Neural cell (in vitro differentiated cells): ENCODE results near the gene EMILIN3. TPM values are rescaled to one million over a fixed set of nuclear protein-coding genes. Genes with fewer than 3 reads are reported as not detected.

Source experiments
- H2AFZ ChIP-seq: fragments of 200-600, 300-800 bp; sonication (generic), shearing (Covaris generic); 2 replicates; pipeline ENCODE4 v1.6.0; 2014; ENCODE audit warnings: low read depth, mild to moderate bottlenecking, antibody characterized with exemption, low read length, moderate library complexity
- H3F3A ChIP-seq: fragments of 200-600 bp; shearing (Covaris generic); 2 replicates; pipeline ENCODE4 v1.6.1; 2016; ENCODE audit warnings: mild to moderate bottlenecking, moderate library complexity, mixed read lengths, antibody characterized with exemption, low read length; ENCODE audit not compliant: insufficient read depth, poor library complexity, severe bottlenecking
- H3K27ac ChIP-seq: fragments of 200-600, 300-800 bp; sonication (generic), shearing (Covaris generic); 2 replicates; pipeline ENCODE4 v1.5.1; 2014; ENCODE audit warnings: mild to moderate bottlenecking, low read length, moderate library complexity
- H3K27me3 ChIP-seq: fragments of 300-800, 200-600 bp; sonication (generic), shearing (Covaris generic); 2 replicates; pipeline ENCODE4 v1.6.0; 2014; ENCODE audit warnings: mild to moderate bottlenecking, low read depth, low read length, moderate library complexity; ENCODE audit not compliant: insufficient read depth
- H3K36me3 ChIP-seq: fragments of 300-800, 200-600 bp; sonication (generic), shearing (Covaris generic); 2 replicates; pipeline ENCODE4 v1.5.1; 2014; ENCODE audit warnings: mild to moderate bottlenecking, antibody characterized with exemption, low read length, moderate library complexity; ENCODE audit not compliant: insufficient read depth
- H3K4me2 ChIP-seq: fragments of 300-800, 200-600 bp; sonication (generic), shearing (Covaris generic); 2 replicates; pipeline ENCODE4 v1.6.0; 2014; ENCODE audit warnings: mild to moderate bottlenecking, low read length
- H3K4me3 ChIP-seq: fragments of 300-800, 200-600 bp; sonication (generic), shearing (Covaris generic); 2 replicates; pipeline ENCODE4 v1.5.1; 2014; ENCODE audit warnings: mild to moderate bottlenecking, low read length, moderate library complexity
- H3K79me2 ChIP-seq: fragments of 200-600 bp; shearing (Covaris generic); replicated peaks from 2 replicates; pipeline ENCODE4 v1.6.0; 2014; ENCODE audit warnings: mild to moderate bottlenecking, low read length, moderate library complexity; ENCODE audit not compliant: insufficient read depth
- H3K9ac ChIP-seq: fragments of 300-800, 200-600 bp; sonication (generic), shearing (Covaris generic); 2 replicates; pipeline ENCODE4 v1.6.1; 2016; ENCODE audit warnings: mild to moderate bottlenecking, low read length, mixed read lengths
- H3K9me2 ChIP-seq: fragments of 200-600 bp; shearing (Covaris generic); 2 replicates; pipeline ENCODE4 v1.6.1; 2016; ENCODE audit warnings: mild to moderate bottlenecking, low read length, mixed read lengths; ENCODE audit not compliant: insufficient read depth
- H3K9me3 ChIP-seq: fragments of 200-600, 300-800 bp; sonication (generic), shearing (Covaris generic); 2 replicates; pipeline ENCODE4 v1.6.1; 2016; ENCODE audit warnings: mild to moderate bottlenecking, mixed run types, low read length, moderate library complexity, mixed read lengths
- H4K20me1 ChIP-seq: fragments of 200-600 bp; shearing (Covaris generic); 2 replicates; pipeline ENCODE4 v1.6.1; 2016; ENCODE audit warnings: mild to moderate bottlenecking, mixed run types; ENCODE audit not compliant: insufficient read depth
- EP300 ChIP-seq: fragments of 450-650 bp; conservative IDR thresholded peaks from 2 replicates; pipeline ENCODE4 v1.6.1; 2014; ENCODE audit warnings: antibody characterized with exemption, mild to moderate bottlenecking, moderate library complexity; ENCODE audit not compliant: poor library complexity, severe bottlenecking
- EZH2 ChIP-seq: fragments of 200-600, 300-800 bp; shearing (Covaris generic), sonication (generic); IDR thresholded peaks from 2 replicates; pipeline ENCODE4 v1.6.1; 2014; ENCODE audit warnings: antibody characterized with exemption, low read length, borderline replicate concordance, mild to moderate bottlenecking; ENCODE audit not compliant: insufficient read depth, poor library complexity, severe bottlenecking
- MXI1 ChIP-seq: fragments of 450-650 bp; conservative IDR thresholded peaks from 2 replicates; pipeline ENCODE4 v1.6.1; 2014; ENCODE audit warnings: antibody characterized with exemption, mild to moderate bottlenecking; ENCODE audit not compliant: poor library complexity, severe bottlenecking
- POLR2AphosphoS5 ChIP-seq: IDR thresholded peaks from 2 replicates; pipeline ENCODE4 v1.6.1; 2012
- RAD21 ChIP-seq: fragments of 450-650 bp; conservative IDR thresholded peaks from 2 replicates; pipeline ENCODE4 v1.6.1; 2014; ENCODE audit warnings: antibody characterized with exemption, mild to moderate bottlenecking, moderate library complexity
- SMC3 ChIP-seq: fragments of 450-650 bp; conservative IDR thresholded peaks from 2 replicates; pipeline ENCODE4 v1.6.1; 2014; ENCODE audit warnings: antibody characterized with exemption, mild to moderate bottlenecking, moderate library complexity; ENCODE audit not compliant: poor library complexity
- TAF1 ChIP-seq: IDR thresholded peaks from 2 replicates; pipeline ENCODE4 v1.6.1; 2012; ENCODE audit warnings: low read depth
- polyA plus RNA-seq: library from polyadenylated mRNA; depleted of rRNA; stranded (reverse); fragments of >200 nt; gene quantifications from 2 replicates; pipeline ENCODE4 v1.2.3, GENCODE V29; 2014
- TF ChIP-seq, protein P1 (sequence below): IDR thresholded peaks from 2 replicates; pipeline ENCODE4 v1.6.1; 2012; ENCODE audit warnings: borderline replicate concordance
- TF ChIP-seq, protein P2 (sequence below): fragments of 450-650 bp; IDR thresholded peaks from 2 replicates; pipeline ENCODE4 v1.5.1; 2014; ENCODE audit warnings: antibody characterized with exemption, mild to moderate bottlenecking, moderate library complexity; ENCODE audit not compliant: poor library complexity, severe bottlenecking

EMILIN3 gene
- polyA plus RNA-seq, 1 donor from 2014 or later: 0.30 TPM

DNA sequence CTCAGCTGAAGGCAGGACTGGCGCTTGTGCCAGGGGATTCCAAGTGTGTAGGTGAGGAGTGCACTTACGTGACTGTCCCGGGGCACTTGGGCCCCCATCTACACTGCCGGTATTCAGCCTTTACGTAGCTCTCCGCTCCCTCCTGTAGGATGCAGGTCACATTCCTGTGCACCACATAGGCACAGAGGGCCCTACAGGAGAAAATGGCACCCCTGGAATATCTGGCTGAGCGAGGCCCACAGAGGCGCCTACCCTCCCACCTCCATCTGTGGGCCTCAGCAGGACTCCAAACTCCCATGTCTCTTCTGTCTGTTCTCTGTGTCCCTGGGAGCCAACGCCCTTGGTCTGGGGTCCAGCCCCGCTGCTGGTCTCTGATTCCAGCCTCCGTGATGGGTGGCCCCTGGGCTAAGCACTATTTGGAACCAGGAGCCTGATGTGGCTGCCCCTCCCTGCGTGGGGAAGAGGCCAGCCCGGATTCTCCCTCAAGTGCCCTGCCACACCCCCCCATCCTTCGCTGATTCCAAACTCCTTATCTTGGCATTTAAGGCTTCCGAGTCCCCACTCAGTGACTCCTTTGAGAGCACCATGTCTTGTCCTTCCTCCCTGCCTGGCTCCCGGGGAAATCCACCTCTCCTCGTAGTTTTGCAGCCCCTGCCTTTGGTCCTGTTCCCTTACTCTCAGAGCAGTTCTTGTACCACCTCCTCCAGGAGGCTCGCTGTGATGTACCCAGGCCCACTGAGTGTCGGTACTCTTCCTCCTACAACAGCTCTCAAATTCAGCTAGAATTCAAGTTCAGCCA lies 1.5 kb downstream of the EMILIN3 start:
- no peak overlapping the region for H3K4me2 ChIP-seq
- peaks cover 34% of the 10 kb centered on the region for H3K27me3 ChIP-seq
- no peak overlapping the region for H3K4me3 ChIP-seq

DNA sequence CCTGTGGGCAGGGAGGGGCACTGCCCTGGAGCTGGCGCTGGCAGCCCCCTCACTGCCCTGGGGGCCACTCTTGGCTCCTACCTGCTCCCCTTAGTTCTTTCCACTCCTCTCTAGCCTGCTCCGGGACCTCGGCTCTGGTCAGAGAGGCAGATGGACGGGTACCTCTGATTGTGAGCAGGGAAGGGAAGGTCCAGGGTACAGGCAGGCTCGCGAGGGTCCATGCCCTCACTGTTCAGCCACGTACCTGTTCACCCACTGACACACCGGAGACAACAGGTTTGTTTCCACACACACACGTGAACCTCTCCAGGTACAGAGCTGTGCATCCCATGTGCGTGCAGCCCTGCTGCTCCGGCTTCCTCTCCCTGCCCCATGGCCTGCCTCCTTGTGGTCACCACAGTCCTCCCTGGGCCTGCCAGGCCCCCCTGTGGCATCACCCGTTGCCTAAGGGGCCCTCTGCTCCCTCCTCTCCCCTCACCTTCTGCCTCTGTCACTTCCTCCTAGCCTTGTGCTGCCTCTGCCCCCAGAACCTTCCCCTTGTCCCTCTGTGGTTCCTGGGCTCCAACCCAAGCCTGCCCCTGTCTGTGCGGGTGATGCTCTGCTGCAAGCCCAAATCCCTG lies 2.3 kb downstream of the EMILIN3 start:
- Histone ChIP-seq H3K27me3 (peaks cover 34% of the 10 kb centered on the region), H3K9me3 (no peaks in the 10 kb centered on the region), H3F3A (no peaks in the 10 kb centered on the region), H2AFZ (no peak overlapping the region), H3K4me2 (no peak overlapping the region), H3K79me2 (no peaks in the 10 kb centered on the region), H3K27ac (no peak overlapping the region), H3K36me3 (no peaks in the 10 kb centered on the region), H3K9me2 (no peaks in the 10 kb centered on the region), H3K9ac (no peak overlapping the region), H3K4me3 (no peak overlapping the region), H4K20me1 (no peaks in the 10 kb centered on the region)
- TF ChIP-seq TAF1 (no peak), EZH2 (no peak), MXI1 (no peak), SMC3 (no peak), POLR2AphosphoS5 (no peak), RAD21 (no peak), EP300 (no peak)
- TF ChIP-seq, protein P1, sequence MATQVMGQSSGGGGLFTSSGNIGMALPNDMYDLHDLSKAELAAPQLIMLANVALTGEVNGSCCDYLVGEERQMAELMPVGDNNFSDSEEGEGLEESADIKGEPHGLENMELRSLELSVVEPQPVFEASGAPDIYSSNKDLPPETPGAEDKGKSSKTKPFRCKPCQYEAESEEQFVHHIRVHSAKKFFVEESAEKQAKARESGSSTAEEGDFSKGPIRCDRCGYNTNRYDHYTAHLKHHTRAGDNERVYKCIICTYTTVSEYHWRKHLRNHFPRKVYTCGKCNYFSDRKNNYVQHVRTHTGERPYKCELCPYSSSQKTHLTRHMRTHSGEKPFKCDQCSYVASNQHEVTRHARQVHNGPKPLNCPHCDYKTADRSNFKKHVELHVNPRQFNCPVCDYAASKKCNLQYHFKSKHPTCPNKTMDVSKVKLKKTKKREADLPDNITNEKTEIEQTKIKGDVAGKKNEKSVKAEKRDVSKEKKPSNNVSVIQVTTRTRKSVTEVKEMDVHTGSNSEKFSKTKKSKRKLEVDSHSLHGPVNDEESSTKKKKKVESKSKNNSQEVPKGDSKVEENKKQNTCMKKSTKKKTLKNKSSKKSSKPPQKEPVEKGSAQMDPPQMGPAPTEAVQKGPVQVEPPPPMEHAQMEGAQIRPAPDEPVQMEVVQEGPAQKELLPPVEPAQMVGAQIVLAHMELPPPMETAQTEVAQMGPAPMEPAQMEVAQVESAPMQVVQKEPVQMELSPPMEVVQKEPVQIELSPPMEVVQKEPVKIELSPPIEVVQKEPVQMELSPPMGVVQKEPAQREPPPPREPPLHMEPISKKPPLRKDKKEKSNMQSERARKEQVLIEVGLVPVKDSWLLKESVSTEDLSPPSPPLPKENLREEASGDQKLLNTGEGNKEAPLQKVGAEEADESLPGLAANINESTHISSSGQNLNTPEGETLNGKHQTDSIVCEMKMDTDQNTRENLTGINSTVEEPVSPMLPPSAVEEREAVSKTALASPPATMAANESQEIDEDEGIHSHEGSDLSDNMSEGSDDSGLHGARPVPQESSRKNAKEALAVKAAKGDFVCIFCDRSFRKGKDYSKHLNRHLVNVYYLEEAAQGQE: no peak

More for the DNA sequence above, 1.5 kb downstream of the EMILIN3 start:
- Histone ChIP-seq H3F3A (no peaks in the 10 kb centered on the region), H3K9me3 (no peaks in the 10 kb centered on the region), H3K9me2 (no peaks in the 10 kb centered on the region), H3K79me2 (no peaks in the 10 kb centered on the region), H3K36me3 (no peaks in the 10 kb centered on the region), H2AFZ (no peak overlapping the region), H3K27ac (no peak overlapping the region), H4K20me1 (no peaks in the 10 kb centered on the region), H3K9ac (no peak overlapping the region)
- TF ChIP-seq TAF1 (no peak), POLR2AphosphoS5 (no peak), RAD21 (no peak), SMC3 (no peak), MXI1 (no peak), EP300 (no peak), EZH2 (no peak)
- TF ChIP-seq, protein P1: no peak
- TF ChIP-seq, protein P2, sequence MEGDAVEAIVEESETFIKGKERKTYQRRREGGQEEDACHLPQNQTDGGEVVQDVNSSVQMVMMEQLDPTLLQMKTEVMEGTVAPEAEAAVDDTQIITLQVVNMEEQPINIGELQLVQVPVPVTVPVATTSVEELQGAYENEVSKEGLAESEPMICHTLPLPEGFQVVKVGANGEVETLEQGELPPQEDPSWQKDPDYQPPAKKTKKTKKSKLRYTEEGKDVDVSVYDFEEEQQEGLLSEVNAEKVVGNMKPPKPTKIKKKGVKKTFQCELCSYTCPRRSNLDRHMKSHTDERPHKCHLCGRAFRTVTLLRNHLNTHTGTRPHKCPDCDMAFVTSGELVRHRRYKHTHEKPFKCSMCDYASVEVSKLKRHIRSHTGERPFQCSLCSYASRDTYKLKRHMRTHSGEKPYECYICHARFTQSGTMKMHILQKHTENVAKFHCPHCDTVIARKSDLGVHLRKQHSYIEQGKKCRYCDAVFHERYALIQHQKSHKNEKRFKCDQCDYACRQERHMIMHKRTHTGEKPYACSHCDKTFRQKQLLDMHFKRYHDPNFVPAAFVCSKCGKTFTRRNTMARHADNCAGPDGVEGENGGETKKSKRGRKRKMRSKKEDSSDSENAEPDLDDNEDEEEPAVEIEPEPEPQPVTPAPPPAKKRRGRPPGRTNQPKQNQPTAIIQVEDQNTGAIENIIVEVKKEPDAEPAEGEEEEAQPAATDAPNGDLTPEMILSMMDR: no peak
